Left ventricle myocardium inferior (tissue), 1 donor: ENCODE measurements around the gene GRB7. TPM values are rescaled to one million over a fixed set of nuclear protein-coding genes. Genes with fewer than 3 reads are reported as not detected.

Source experiments
- DNase-seq: peaks from one replicate; pipeline ENCODE4 v3.0.0-alpha.2; 2020
- H3K27ac ChIP-seq: fragments of 200-600 bp; replicated peaks from 2 replicates; pipeline ENCODE4 v1.8.0; 2021
- H3K27me3 ChIP-seq: fragments of 200-600 bp; 2 replicates; pipeline ENCODE4 v1.8.0; 2021; ENCODE audit warnings: low read depth
- H3K36me3 ChIP-seq: fragments of 200-600 bp; 2 replicates; pipeline ENCODE4 v1.8.0; 2021
- H3K4me1 ChIP-seq: fragments of 200-600 bp; 2 replicates; pipeline ENCODE4 v1.8.0; 2021
- H3K4me3 ChIP-seq: fragments of 200-600 bp; 2 replicates; pipeline ENCODE4 v1.8.0; 2021; ENCODE audit warnings: mild to moderate bottlenecking, moderate library complexity
- H3K9me3 ChIP-seq: fragments of 200-600 bp; replicated peaks from 2 replicates; pipeline ENCODE4 v1.8.0; 2021
- CTCF ChIP-seq: fragments of 200-600 bp; IDR thresholded peaks from 2 replicates; pipeline ENCODE4 v1.8.0; 2021; ENCODE audit warnings: antibody characterized with exemption, mild to moderate bottlenecking, borderline replicate concordance
- intact Hi-C: fragments of 100-400 bp; cut with micrococcal nuclease; formaldehyde crosslinking; loops from one replicate; pipeline ENCODE4 v1.11.0; 2022
- total RNA-seq: library from RNA; stranded (reverse); fragmentation: NEBNext Ultra II Directional; extraction: Animal tissue kit (Norgen Biotek cat#: 25700); gene quantifications from one replicate; pipeline ENCODE4 v1.2.1, GENCODE V29; 2021
- donor health status: DM: no; HTN: yes; CAD: no; lungs with severe emphysema.

GRB7 gene
- total RNA-seq, 1 donor from 2014 or later: 1.1 TPM

DNA sequence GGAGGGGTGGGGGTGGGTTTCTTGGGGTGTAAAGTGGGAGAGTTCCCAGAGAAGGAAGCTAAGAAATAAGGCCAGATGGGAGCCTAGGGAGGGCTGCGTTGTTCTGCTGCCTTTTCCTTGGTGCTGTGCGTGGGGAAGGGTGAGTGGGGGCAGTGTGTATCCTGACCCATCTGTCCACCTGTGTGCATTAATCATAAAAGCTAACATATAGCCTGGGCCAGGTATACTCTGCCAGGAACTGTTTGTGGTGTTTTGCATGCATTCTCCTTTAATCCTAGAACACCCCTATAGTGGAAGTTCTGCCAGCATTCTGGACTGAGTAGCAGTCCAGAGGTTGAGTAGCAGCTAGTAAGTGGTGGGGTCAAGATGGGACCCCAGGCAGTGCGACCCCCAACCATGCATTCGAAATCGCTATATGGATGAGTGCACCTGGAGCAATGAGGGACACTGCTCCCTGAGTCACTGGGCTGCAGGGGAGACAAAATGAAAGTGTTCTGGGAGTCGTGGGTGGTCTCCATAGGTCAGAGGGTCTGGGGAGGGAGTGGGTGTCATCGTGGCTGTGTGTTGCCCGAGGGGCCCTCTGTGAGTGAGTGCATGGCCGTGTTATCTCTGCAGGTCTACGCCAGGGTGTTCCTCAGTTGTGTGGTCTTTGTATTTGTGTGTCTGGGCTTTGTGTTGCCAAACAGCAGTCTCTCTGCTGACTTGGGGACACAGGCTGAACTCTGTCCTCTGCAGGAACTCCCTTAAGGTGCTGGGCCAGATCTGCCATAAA lies 36.5 kb upstream of the GRB7 start:
- DNase-seq: no peak
- Histone ChIP-seq H3K9me3 (no peaks in the 10 kb centered on the region), H3K27ac (peak overlapping the region; percentile 90), H3K27me3 (no peaks in the 10 kb centered on the region), H3K4me1 (peaks cover 72% of the 10 kb centered on the region), H3K36me3 (no peaks in the 10 kb centered on the region), H3K4me3 (peak overlapping the region; percentile 97)
- no peak for TF ChIP-seq CTCF
- intact Hi-C loops: no loop called here

- no peak for TF ChIP-seq CTCF
- H3K36me3 ChIP-seq: peaks cover 1% of the 10 kb centered on the region
- no peaks in the 10 kb centered on the region for H3K27me3 ChIP-seq
- peak overlapping the region; percentile 97 for H3K4me3 ChIP-seq
- H3K9me3 ChIP-seq: no peaks in the 10 kb centered on the region
- H3K27ac ChIP-seq: peak overlapping the region; percentile 90
- intact Hi-C loops: no loop called here
- no peak for DNase-seq
- H3K4me1 ChIP-seq: peaks cover 79% of the 10 kb centered on the region
Observed at GRCh38 chr17:39701784-39702422, 35.8 kb upstream of the GRB7 start.

GRCh38 chr17:39702901-39703893 lies 34.5 kb upstream of the GRB7 start:
- H3K27me3 ChIP-seq: no peaks in the 10 kb centered on the region
- peak overlapping the region; percentile 90 for H3K27ac ChIP-seq
- no peak for DNase-seq
- no peaks in the 10 kb centered on the region for H3K9me3 ChIP-seq
- peaks cover 14% of the 10 kb centered on the region for H3K36me3 ChIP-seq
- TF ChIP-seq CTCF: no peak
- H3K4me3 ChIP-seq: peak overlapping the region; percentile 97
- peaks cover 84% of the 10 kb centered on the region for H3K4me1 ChIP-seq
- intact Hi-C loops: no loop called here

DNA sequence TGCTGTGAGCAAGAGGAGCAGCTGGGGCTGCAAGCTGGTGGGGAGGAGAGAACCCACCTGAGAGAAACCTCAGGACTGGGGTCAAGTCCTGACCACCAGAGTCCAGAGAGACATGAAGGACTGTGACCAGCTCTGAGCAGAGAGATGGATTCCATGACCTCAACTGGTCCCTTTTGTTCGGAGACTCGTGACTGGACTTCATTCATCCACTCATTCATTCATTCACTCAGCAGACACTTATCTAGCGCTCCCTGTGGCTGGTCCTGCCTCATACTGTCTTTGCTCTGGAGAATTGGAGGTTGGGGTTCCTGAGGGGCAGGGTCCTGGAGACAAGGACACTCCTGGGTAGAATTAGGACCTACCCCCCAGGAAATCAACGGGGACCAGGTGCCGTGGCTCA lies 33.8 kb upstream of the GRB7 start:
- Histone ChIP-seq H3K9me3 (no peaks in the 10 kb centered on the region), H3K27me3 (no peaks in the 10 kb centered on the region), H3K36me3 (peaks cover 21% of the 10 kb centered on the region), H3K4me1 (peaks cover 84% of the 10 kb centered on the region), H3K27ac (peak overlapping the region; percentile 90), H3K4me3 (no peak overlapping the region)
- DNase-seq: no peak
- TF ChIP-seq CTCF: no peak
- intact Hi-C loops: no loop called here

DNA sequence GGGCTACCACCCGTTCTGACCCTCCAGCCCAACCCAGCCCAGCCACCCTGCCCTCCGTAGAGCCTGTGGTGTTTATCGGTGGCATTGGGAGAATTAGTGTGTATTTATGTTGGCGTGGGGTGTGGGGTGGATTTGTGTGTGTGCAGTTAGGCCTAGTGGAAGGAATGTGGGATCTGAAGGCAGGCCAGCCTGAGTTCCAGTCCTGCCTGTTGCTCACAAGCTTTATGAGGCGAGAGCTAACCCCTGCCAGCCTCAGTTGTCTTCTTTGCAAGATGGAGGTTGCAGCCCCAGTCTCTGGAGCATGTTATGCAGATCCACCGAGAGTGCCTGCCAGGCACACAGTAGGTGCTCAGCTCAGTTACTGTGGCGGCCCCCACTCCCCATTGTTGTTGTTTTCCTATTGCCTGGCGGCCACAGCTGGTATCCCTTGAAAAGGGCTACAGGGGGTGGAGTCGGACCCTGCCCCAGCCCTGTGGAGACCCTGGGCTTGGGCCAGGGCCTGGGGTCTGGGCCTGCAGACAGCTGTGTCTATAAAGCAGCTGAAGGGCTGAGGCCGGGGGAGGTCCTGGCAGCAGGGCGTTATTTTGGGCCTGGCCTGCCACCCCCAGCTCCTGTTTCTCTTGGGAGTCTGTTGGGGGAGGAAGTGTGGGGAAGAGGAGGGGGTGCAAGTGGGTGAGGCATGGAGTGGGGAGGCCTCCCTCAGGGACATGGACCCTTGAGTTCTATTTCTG lies 32.8 kb upstream of the GRB7 start:
- DNase-seq: no peak
- Histone ChIP-seq H3K27ac (peak overlapping the region; percentile 90), H3K4me3 (no peak overlapping the region), H3K4me1 (peaks cover 74% of the 10 kb centered on the region), H3K9me3 (no peaks in the 10 kb centered on the region), H3K27me3 (no peaks in the 10 kb centered on the region), H3K36me3 (peaks cover 32% of the 10 kb centered on the region)
- intact Hi-C loops: no loop called here
- TF ChIP-seq CTCF: peak; percentile 42
